Mesenchymal stem cell (in vitro differentiated cells and primary cell): Measurements from ENCODE around the gene CD40LG.

Experiments used
- DNase-seq: peaks from one replicate; pipeline ENCODE4 v3.0.0-alpha.2; 2013
- H2AFZ ChIP-seq: one replicate; pipeline ENCODE4 v1.6.1; 2013; ENCODE audit warnings: low read depth, mild to moderate bottlenecking, control low read depth, inconsistent platforms, low read length, moderate library complexity
- H2AK5ac ChIP-seq: 2 replicates; pipeline ENCODE4 v1.6.1; 2013; ENCODE audit warnings: low read length, moderate library complexity, mild to moderate bottlenecking, inconsistent platforms; ENCODE audit not compliant: severe bottlenecking
- H2BK120ac ChIP-seq: one replicate; pipeline ENCODE4 v1.6.1; 2013; ENCODE audit warnings: low read depth, mild to moderate bottlenecking, inconsistent platforms, low read length, moderate library complexity
- H2BK12ac ChIP-seq, 2 experiments: one replicate each; pipeline ENCODE4 v1.6.1; 2013; ENCODE audit warnings: inconsistent platforms in 2 of 2, low read length in 2 of 2, mild to moderate bottlenecking in 2 of 2, moderate library complexity in 2 of 2, control low read depth in 1 of 2
- H2BK15ac ChIP-seq: one replicate; pipeline ENCODE4 v1.6.1; 2013; ENCODE audit warnings: mild to moderate bottlenecking, low read depth, inconsistent platforms; ENCODE audit not compliant: poor library complexity, severe bottlenecking
- H2BK5ac ChIP-seq: 2 replicates; pipeline ENCODE4 v1.6.1; 2013; ENCODE audit warnings: low read depth, mild to moderate bottlenecking, low read length, control low read depth, inconsistent platforms; ENCODE audit not compliant: poor library complexity, severe bottlenecking
- H3K14ac ChIP-seq, 2 experiments: one replicate each; pipeline ENCODE4 v1.6.1; 2013; ENCODE audit warnings: inconsistent platforms in 2 of 2, low read length in 2 of 2, control low read depth in 1 of 2, mild to moderate bottlenecking in 1 of 2, moderate library complexity in 1 of 2
- H3K18ac ChIP-seq, 2 experiments: one replicate each; pipeline ENCODE4 v1.6.1; 2013; ENCODE audit warnings: inconsistent platforms in 2 of 2, low read length in 2 of 2, control low read depth in 1 of 2, low read depth in 1 of 2, mild to moderate bottlenecking in 1 of 2
- H3K23ac ChIP-seq, 2 experiments: one replicate each; pipeline ENCODE4 v1.6.1; 2013; ENCODE audit warnings: inconsistent platforms in 2 of 2, low read length in 2 of 2, mild to moderate bottlenecking in 2 of 2, moderate library complexity in 2 of 2, control low read depth in 1 of 2
- H3K27ac ChIP-seq: 2 replicates; pipeline ENCODE4 v1.5.1; 2013; ENCODE audit warnings: mild to moderate bottlenecking, moderate library complexity, low read length, control low read depth, inconsistent platforms; ENCODE audit not compliant: poor library complexity, severe bottlenecking
- H3K27me3 ChIP-seq, 2 experiments: 2 replicates each; pipeline versions ENCODE4 v1.6.1 to v1.7.0; 2013; ENCODE audit warnings: low read length in 2 of 2, mild to moderate bottlenecking in 2 of 2, moderate library complexity in 2 of 2, control low read depth in 1 of 2, inconsistent platforms in 1 of 2; ENCODE audit not compliant: control insufficient read depth in 1 of 2, insufficient read depth in 1 of 2
- H3K36me3 ChIP-seq, 2 experiments: 2 replicates each; pipeline versions ENCODE4 v1.6.1 to v1.7.0; 2013; ENCODE audit warnings: low read length in 2 of 2, control low read depth in 1 of 2, inconsistent platforms in 1 of 2, low read depth in 1 of 2, mild to moderate bottlenecking in 1 of 2; ENCODE audit not compliant: insufficient read depth in 2 of 2, control insufficient read depth in 1 of 2
- H3K4ac ChIP-seq, 2 experiments: one replicate each; pipeline ENCODE4 v1.6.1; 2013; ENCODE audit warnings: inconsistent platforms in 2 of 2, low read length in 2 of 2, mild to moderate bottlenecking in 2 of 2, moderate library complexity in 2 of 2, control low read depth in 1 of 2, low read depth in 1 of 2
- H3K4me1 ChIP-seq: 2 replicates; pipeline ENCODE4 v1.6.1; 2013; ENCODE audit warnings: low read depth, low read length, control low read depth; ENCODE audit not compliant: control insufficient read depth, insufficient read depth
- H3K4me2 ChIP-seq: 2 replicates; pipeline ENCODE4 v1.6.1; 2013; ENCODE audit warnings: low read length, mild to moderate bottlenecking, inconsistent platforms; ENCODE audit not compliant: poor library complexity, severe bottlenecking
- H3K4me3 ChIP-seq, 2 experiments: 2 replicates each; pipeline versions ENCODE4 v1.5.1 to v1.7.0; 2013; ENCODE audit warnings: low read length in 2 of 2, mild to moderate bottlenecking in 2 of 2, control low read depth in 1 of 2, low read depth in 1 of 2; ENCODE audit not compliant: insufficient read depth in 1 of 2
- H3K79me1 ChIP-seq: replicated peaks from 2 replicates; pipeline ENCODE4 v1.6.1; 2013; ENCODE audit warnings: mild to moderate bottlenecking, control low read depth, low read length, inconsistent platforms; ENCODE audit not compliant: poor library complexity, severe bottlenecking
- H3K9ac ChIP-seq: 2 replicates; pipeline ENCODE4 v1.7.0; 2013; ENCODE audit warnings: mild to moderate bottlenecking, low read length, moderate library complexity
- H3K9me3 ChIP-seq: 2 replicates; pipeline ENCODE4 v1.7.0; 2013; ENCODE audit warnings: mild to moderate bottlenecking, low read length; ENCODE audit not compliant: control insufficient read depth
- H4K8ac ChIP-seq: one replicate; pipeline ENCODE4 v1.6.1; 2013; ENCODE audit warnings: inconsistent platforms, mild to moderate bottlenecking, low read length, moderate library complexity
- H4K91ac ChIP-seq: one replicate; pipeline ENCODE4 v1.6.1; 2013; ENCODE audit warnings: mild to moderate bottlenecking, low read length, inconsistent platforms
- WGBS: methylation state at CpG from one replicate; pipeline ENCODE4 v1.1.7; 2013; ENCODE audit warnings: mixed read lengths; 5-methylcytosine and 5-hydroxymethylcytosine counted together

CD40LG gene

DNA sequence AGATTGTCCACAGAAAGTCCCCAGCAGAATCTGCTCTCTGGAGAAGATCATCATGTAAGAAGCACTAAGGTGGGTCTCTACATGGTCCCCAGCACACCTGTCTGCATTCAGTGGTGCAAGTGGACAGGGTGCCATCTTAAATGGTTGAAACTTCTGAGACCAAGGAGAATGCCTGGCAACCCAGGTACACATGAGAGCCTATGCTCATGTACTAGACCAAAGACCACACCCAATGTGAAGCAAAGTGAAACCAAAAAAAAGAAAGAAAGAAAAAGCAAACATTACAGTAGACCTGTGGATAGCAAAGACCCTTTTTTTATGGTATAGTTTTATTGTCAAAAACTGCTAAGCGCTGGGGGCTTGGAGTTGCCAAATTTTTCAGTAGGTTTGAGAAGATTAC, 15.0 kb downstream of the CD40LG start:
- Histone ChIP-seq H3K23ac (no peak overlapping the region), H2AFZ (no peak overlapping the region), H3K27ac (no peak overlapping the region), H3K4me2 (no peak overlapping the region), H3K9ac (no peak overlapping the region), H2BK120ac (no peak overlapping the region), H3K4me3 (no peak overlapping the region), H3K14ac (no peak overlapping the region), H3K27me3 (peaks cover 0 to 11% of the 10 kb centered on the region in 2 experiments), H4K91ac (no peak overlapping the region), H2BK12ac (no peak overlapping the region), H3K36me3 (peaks cover 0 to 21% of the 10 kb centered on the region in 2 experiments), H2BK15ac (no peak overlapping the region), H3K9me3 (peaks cover 19% of the 10 kb centered on the region), H3K18ac (no peak overlapping the region), H2BK5ac (no peak overlapping the region), H3K79me1 (no peaks in the 10 kb centered on the region), H3K4ac (no peak overlapping the region), H2AK5ac (no peak overlapping the region), H4K8ac (no peak overlapping the region), H3K4me1 (no peaks in the 10 kb centered on the region)
- WGBS: no CpG with 5 or more reads among the region's 1 CpG
- no peak for DNase-seq

- H3K4me3 ChIP-seq: no peak overlapping the region
- H3K4me2 ChIP-seq: no peak overlapping the region
- no peak overlapping the region for H2BK120ac ChIP-seq
- H3K23ac ChIP-seq: no peak overlapping the region
- no CpG with 5 or more reads among the region's 6 CpGs for WGBS
- peaks cover 19% of the 10 kb centered on the region for H3K9me3 ChIP-seq
- no peaks in the 10 kb centered on the region for H3K4me1 ChIP-seq
- H3K79me1 ChIP-seq: no peaks in the 10 kb centered on the region
- no peak for DNase-seq
- H2BK12ac ChIP-seq: no peak overlapping the region
- H2BK5ac ChIP-seq: no peak overlapping the region
- H2BK15ac ChIP-seq: no peak overlapping the region
- H3K14ac ChIP-seq: no peak overlapping the region
- no peak overlapping the region for H2AFZ ChIP-seq
- no peak overlapping the region for H3K27ac ChIP-seq
- no peak overlapping the region for H3K9ac ChIP-seq
- no peaks in the 10 kb centered on the region for H3K27me3 ChIP-seq
- H4K91ac ChIP-seq: no peak overlapping the region
- no peak overlapping the region for H2AK5ac ChIP-seq
- H4K8ac ChIP-seq: no peak overlapping the region
- H3K18ac ChIP-seq: no peak overlapping the region
- H3K36me3 ChIP-seq: peaks cover 0 to 24% of the 10 kb centered on the region in 2 experiments
- H3K4ac ChIP-seq: no peak overlapping the region
These were observed 17.4 kb downstream of the CD40LG start for GRCh38 chrX:136665258-136665900.

GRCh38 chrX:136666088-136666487, 18.1 kb downstream of the CD40LG start:
- no peaks in the 10 kb centered on the region for H3K79me1 ChIP-seq

DNA sequence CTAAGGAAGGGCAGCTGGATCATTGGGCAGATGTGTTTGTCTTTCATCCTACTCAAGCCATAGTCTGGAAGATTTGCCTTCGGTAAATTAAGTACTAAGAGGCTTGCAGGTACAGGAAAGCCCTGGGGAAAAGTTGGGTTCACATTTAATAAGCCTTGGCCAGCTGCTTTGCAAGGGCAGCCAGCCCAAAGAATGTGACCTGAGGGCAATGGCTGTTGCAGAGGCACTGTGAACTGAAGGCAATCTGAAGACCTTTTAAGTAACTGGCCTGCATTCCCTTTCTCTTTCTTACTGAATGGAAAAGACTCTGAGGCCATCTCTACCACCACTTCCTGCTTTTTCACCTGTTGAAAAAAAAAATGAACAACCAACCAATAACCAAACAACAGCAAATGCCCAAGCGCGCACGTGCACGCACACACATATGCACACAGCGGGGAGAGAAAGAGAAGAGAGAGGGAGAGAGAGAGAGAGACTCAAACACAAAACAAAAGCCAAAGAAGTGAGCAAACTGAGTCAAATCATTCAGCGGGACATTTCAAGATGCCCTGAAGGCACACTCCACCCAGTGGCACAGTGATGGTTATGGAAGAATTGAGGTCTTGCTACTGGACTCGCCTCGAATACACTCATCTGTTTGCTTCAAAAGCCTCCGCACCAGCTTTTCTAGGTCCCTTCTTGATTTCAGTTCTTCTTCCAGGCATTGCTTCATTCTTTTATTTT, 19.6 kb downstream of the CD40LG start:
- peaks cover 19% of the 10 kb centered on the region for H3K9me3 ChIP-seq
- H3K4me2 ChIP-seq: no peak overlapping the region
- H3K79me1 ChIP-seq: no peaks in the 10 kb centered on the region
- no peak for DNase-seq
- no peak overlapping the region for H3K14ac ChIP-seq
- H2BK15ac ChIP-seq: no peak overlapping the region
- H3K27ac ChIP-seq: no peak overlapping the region
- no peak overlapping the region for H3K23ac ChIP-seq
- no peak overlapping the region for H2AK5ac ChIP-seq
- H2BK120ac ChIP-seq: no peak overlapping the region
- H3K9ac ChIP-seq: no peak overlapping the region
- no peak overlapping the region for H2AFZ ChIP-seq
- WGBS: 63% methylated on average over 2 of the region's 10 CpGs
- H3K4me1 ChIP-seq: no peaks in the 10 kb centered on the region
- no peak overlapping the region for H3K18ac ChIP-seq
- H3K27me3 ChIP-seq: no peaks in the 10 kb centered on the region
- H3K4ac ChIP-seq: no peak overlapping the region
- no peak overlapping the region for H3K4me3 ChIP-seq
- no peak overlapping the region for H2BK12ac ChIP-seq
- H4K91ac ChIP-seq: no peak overlapping the region
- no peak overlapping the region for H4K8ac ChIP-seq
- H3K36me3 ChIP-seq: peaks cover 0 to 24% of the 10 kb centered on the region in 2 experiments
- H2BK5ac ChIP-seq: no peak overlapping the region

More at GRCh38 chrX:136666088-136666487, 18.1 kb downstream of the CD40LG start:
- Histone ChIP-seq H3K18ac (no peak overlapping the region), H2BK15ac (no peak overlapping the region), H2AK5ac (no peak overlapping the region), H2BK120ac (no peak overlapping the region), H3K4me3 (no peak overlapping the region), H3K27ac (no peak overlapping the region), H4K91ac (no peak overlapping the region), H3K9ac (no peak overlapping the region), H3K36me3 (peaks cover 0 to 24% of the 10 kb centered on the region in 2 experiments), H3K23ac (no peak overlapping the region), H3K14ac (no peak overlapping the region), H3K4me1 (no peaks in the 10 kb centered on the region), H3K27me3 (no peaks in the 10 kb centered on the region), H2BK5ac (no peak overlapping the region), H3K4ac (no peak overlapping the region), H2AFZ (no peak overlapping the region), H3K4me2 (no peak overlapping the region), H2BK12ac (no peak overlapping the region), H3K9me3 (peaks cover 19% of the 10 kb centered on the region), H4K8ac (no peak overlapping the region)
- no CpG with 5 or more reads among the region's 1 CpG for WGBS
- DNase-seq: no peak
